Endodermal cell (in vitro differentiated cells): ENCODE measurements around the gene ZBTB17. TPM values are rescaled to one million over a fixed set of nuclear protein-coding genes. Genes with fewer than 3 reads are reported as not detected.

Experiments used
- DNase-seq: peaks from one replicate; pipeline ENCODE4 v3.0.0-alpha.2; 2017
- H3K27ac ChIP-seq: 2 replicates; pipeline ENCODE4 v1.5.1; 2013; ENCODE audit warnings: mild to moderate bottlenecking, low read depth, low read length, moderate library complexity
- H3K27me3 ChIP-seq: 2 replicates; pipeline ENCODE4 v1.6.1; 2013; ENCODE audit warnings: mild to moderate bottlenecking, low read length, moderate library complexity; ENCODE audit not compliant: insufficient read depth, control insufficient read depth, poor library complexity, severe bottlenecking
- H3K36me3 ChIP-seq: 2 replicates; pipeline ENCODE4 v1.7.0; 2013; ENCODE audit warnings: mild to moderate bottlenecking, low read length, moderate library complexity; ENCODE audit not compliant: control insufficient read depth, insufficient read depth
- H3K4me1 ChIP-seq: one replicate; pipeline ENCODE4 v1.7.0; 2013; ENCODE audit warnings: low read length; ENCODE audit not compliant: control insufficient read depth, insufficient read depth
- H3K4me3 ChIP-seq: 2 replicates; pipeline ENCODE4 v1.5.1; 2013; ENCODE audit warnings: mild to moderate bottlenecking, low read length, moderate library complexity
- H3K9ac ChIP-seq: 2 replicates; pipeline ENCODE4 v1.6.1; 2013; ENCODE audit warnings: mild to moderate bottlenecking, low read length, moderate library complexity; ENCODE audit not compliant: poor library complexity, severe bottlenecking; ENCODE audit errors: extremely low read depth
- H3K9me3 ChIP-seq: 2 replicates; pipeline ENCODE4 v1.6.1; 2013; ENCODE audit warnings: mild to moderate bottlenecking, low read length, moderate library complexity; ENCODE audit not compliant: control insufficient read depth
- H3K27ac Mint-ChIP-seq: 2 replicates; pipeline ENCODE4 v1.8.0; 2020; ENCODE audit warnings: mixed read lengths
- H3K27me3 Mint-ChIP-seq: 2 replicates; pipeline ENCODE4 v1.8.0; 2021; ENCODE audit warnings: mild to moderate bottlenecking, mixed read lengths; ENCODE audit not compliant: insufficient read depth
- H3K36me3 Mint-ChIP-seq: 2 replicates; pipeline ENCODE4 v1.8.0; 2020; ENCODE audit warnings: low read depth, mixed read lengths
- H3K4me1 Mint-ChIP-seq: 2 replicates; pipeline ENCODE4 v1.8.0; 2020; ENCODE audit warnings: mixed read lengths
- H3K4me3 Mint-ChIP-seq: 2 replicates; pipeline ENCODE4 v1.8.0; 2020; ENCODE audit warnings: mild to moderate bottlenecking, moderate library complexity, mixed read lengths
- H3K9me3 Mint-ChIP-seq: 2 replicates; pipeline ENCODE4 v1.8.0; 2020; ENCODE audit warnings: mild to moderate bottlenecking, mixed read lengths
- CTCF ChIP-seq: fragments of 200-600 bp; sonication (generic); conservative IDR thresholded peaks from 2 replicates; pipeline ENCODE4 v1.5.0; 2021; ENCODE audit warnings: antibody characterized with exemption, mild to moderate bottlenecking
- WGBS, 2 experiments: methylation state at CpG; one replicate each; pipeline versions ENCODE4 v1.1.5 to v1.1.7; 2013; ENCODE audit warnings: missing lambda C conversion rate in 2 of 2, mixed read lengths in 1 of 2; ENCODE audit not compliant: insufficient coverage in 1 of 2, insufficient read length in 1 of 2; 5-methylcytosine and 5-hydroxymethylcytosine counted together
- total RNA-seq, 2 donors: library from RNA; stranded (reverse); fragmentation: NEBNext Ultra II Directional in 1 of 2; extraction: Animal tissue kit (Norgen Biotek cat#: 25700) in 1 of 2; gene quantifications; 2 replicates in 1 of 2; 3 replicates in 1 of 2; pipeline ENCODE4 v1.2.1, GENCODE V29; 2021

Gene ZBTB17
- total RNA-seq, 2 donors from 2014 or later = 28.0 to 31.7 TPM

GRCh38 chr1:15968172-15968571 is 7.7 kb downstream of the ZBTB17 start:
- 92 to 93% methylated on average over 5 of the region's 5 CpGs for whole genome bisulfite sequencing, 2 experiments
- Mint-ChIP-seq H3K27ac (no peak overlapping the region), H3K36me3 (peaks cover 71% of the 10 kb centered on the region)

GRCh38 chr1:15966956-15967344 is 9.0 kb downstream of the ZBTB17 start:
- H3K27me3 Mint-ChIP-seq = no peaks in the 10 kb centered on the region
- no peak overlapping the region for H3K27ac Mint-ChIP-seq
- Histone ChIP-seq H3K9me3 (peaks cover 17% of the 10 kb centered on the region), H3K4me3 (no peak overlapping the region), H3K27me3 (no peaks in the 10 kb centered on the region), H3K4me1 (no peaks in the 10 kb centered on the region), H3K27ac (no peak overlapping the region), H3K9ac (no peak overlapping the region), H3K36me3 (peaks cover 38% of the 10 kb centered on the region)
- peaks cover 13% of the 10 kb centered on the region for H3K4me1 Mint-ChIP-seq
- no peak overlapping the region for H3K4me3 Mint-ChIP-seq
- no peak for TF ChIP-seq CTCF
- peaks cover 16% of the 10 kb centered on the region for H3K9me3 Mint-ChIP-seq
- DNase-seq = no peak
- WGBS, 2 experiments = 89 to 95% methylated on average over 6 of the region's 6 CpGs
- peaks cover 59% of the 10 kb centered on the region for H3K36me3 Mint-ChIP-seq

More at GRCh38 chr1:15968172-15968571, 7.7 kb downstream of the ZBTB17 start:
- Histone ChIP-seq H3K27me3 (no peaks in the 10 kb centered on the region), H3K4me1 (no peaks in the 10 kb centered on the region), H3K9ac (no peak overlapping the region), H3K27ac (no peak overlapping the region), H3K9me3 (peaks cover 17% of the 10 kb centered on the region), H3K36me3 (peaks cover 50% of the 10 kb centered on the region), H3K4me3 (no peak overlapping the region)
- H3K9me3 Mint-ChIP-seq = peaks cover 16% of the 10 kb centered on the region
- H3K27me3 Mint-ChIP-seq = no peaks in the 10 kb centered on the region
- DNase-seq = no peak
- no peak for TF ChIP-seq CTCF
- H3K4me1 Mint-ChIP-seq = peaks cover 5% of the 10 kb centered on the region
- H3K4me3 Mint-ChIP-seq = no peak overlapping the region

- WGBS, 2 experiments = 92 to 93% methylated on average over 13 to 16 of the region's 18 CpGs
- no peaks in the 10 kb centered on the region for H3K4me1 ChIP-seq
- no peak for DNase-seq
- peaks cover 17% of the 10 kb centered on the region for H3K9me3 ChIP-seq
- no peak overlapping the region for H3K4me3 Mint-ChIP-seq
- H3K4me3 ChIP-seq = no peak overlapping the region
- no peak overlapping the region for H3K9ac ChIP-seq
- no peak overlapping the region for H3K27ac ChIP-seq
- no peaks in the 10 kb centered on the region for H3K27me3 ChIP-seq
- H3K4me1 Mint-ChIP-seq = peaks cover 19% of the 10 kb centered on the region
- peaks cover 56% of the 10 kb centered on the region for H3K36me3 Mint-ChIP-seq
- H3K9me3 Mint-ChIP-seq = peaks cover 16% of the 10 kb centered on the region
- peaks cover 33% of the 10 kb centered on the region for H3K36me3 ChIP-seq
- no peaks in the 10 kb centered on the region for H3K27me3 Mint-ChIP-seq
- H3K27ac Mint-ChIP-seq = no peak overlapping the region
- TF ChIP-seq CTCF = no peak
Observed at GRCh38 chr1:15966081-15966955, 9.6 kb downstream of the ZBTB17 start.
